ENCODE results near the gene RAP1GDS1. TPM values are rescaled to one million over a fixed set of nuclear protein-coding genes. Genes with fewer than 3 reads are reported as not detected.
A peak's percentile ranks its signal among the peaks of the same experiment; 100 is the strongest.

The RAP1GDS1 gene
- total RNA-seq, 2 donors from 2014 or later, result 7.5 to 7.8 TPM

GRCh38 chr4:98341309-98341708 lies 80.1 kb downstream of the RAP1GDS1 start:
- no peak overlapping the region for H3K27ac ChIP-seq
- no peaks in the 10 kb centered on the region for H3K36me3 ChIP-seq
- no peaks in the 10 kb centered on the region for H3K9me3 ChIP-seq
- DNase-seq (ENCODE audit: low spot score), result no peak
- H3K4me1 ChIP-seq, result no peaks in the 10 kb centered on the region
- TF ChIP-seq CTCF (IDR thresholded peaks at IDR 0.05), result no peak
- H3K4me3 ChIP-seq, result no peak overlapping the region
- H3K27me3 ChIP-seq, result no peaks in the 10 kb centered on the region

GRCh38 chr4:98343626-98344025 lies 82.4 kb downstream of the RAP1GDS1 start:
- Histone ChIP-seq H3K9me3 (no peaks in the 10 kb centered on the region), H3K36me3 (no peaks in the 10 kb centered on the region), H3K4me3 (no peak overlapping the region), H3K27ac (no peak overlapping the region), H3K27me3 (no peaks in the 10 kb centered on the region), H3K4me1 (no peaks in the 10 kb centered on the region)
- DNase-seq (ENCODE audit: low spot score), result no peak
- no peak for TF ChIP-seq CTCF (IDR thresholded peaks at IDR 0.05)

- no peaks in the 10 kb centered on the region for H3K4me1 ChIP-seq
- H3K36me3 ChIP-seq, result no peaks in the 10 kb centered on the region
- no peak for DNase-seq (ENCODE audit: low spot score)
- H3K4me3 ChIP-seq, result no peak overlapping the region
- no peak overlapping the region for H3K27ac ChIP-seq
- no peaks in the 10 kb centered on the region for H3K9me3 ChIP-seq
- TF ChIP-seq CTCF (IDR thresholded peaks at IDR 0.05), result no peak
- H3K27me3 ChIP-seq, result no peaks in the 10 kb centered on the region
Measured at GRCh38 chr4:98345838-98346237, 84.7 kb downstream of the RAP1GDS1 start.

- no peaks in the 10 kb centered on the region for H3K36me3 ChIP-seq
- no peak for DNase-seq (ENCODE audit: low spot score)
- no peaks in the 10 kb centered on the region for H3K4me1 ChIP-seq
- H3K9me3 ChIP-seq, result no peaks in the 10 kb centered on the region
- H3K27ac ChIP-seq, result no peak overlapping the region
- TF ChIP-seq CTCF (IDR thresholded peaks at IDR 0.05), result no peak
- no peaks in the 10 kb centered on the region for H3K27me3 ChIP-seq
- peak overlapping the region in 1 of 2 donors; percentile 2 for H3K4me3 ChIP-seq
Measured at GRCh38 chr4:98352396-98352795, 91.2 kb downstream of the RAP1GDS1 start.

- H3K4me3 ChIP-seq, result peak overlapping the region in 1 of 2 donors; percentile 2
- no peaks in the 10 kb centered on the region for H3K4me1 ChIP-seq
- H3K9me3 ChIP-seq, result no peaks in the 10 kb centered on the region
- no peak for TF ChIP-seq CTCF (IDR thresholded peaks at IDR 0.05)
- no peaks in the 10 kb centered on the region for H3K27me3 ChIP-seq
- H3K27ac ChIP-seq, result no peak overlapping the region
- no peak for DNase-seq (ENCODE audit: low spot score)
- no peaks in the 10 kb centered on the region for H3K36me3 ChIP-seq
Measured at GRCh38 chr4:98352940-98353339, 91.8 kb downstream of the RAP1GDS1 start.

GRCh38 chr4:98358630-98359248 lies 97.6 kb downstream of the RAP1GDS1 start:
- Histone ChIP-seq H3K36me3 (no peaks in the 10 kb centered on the region), H3K27ac (no peak overlapping the region), H3K4me1 (no peaks in the 10 kb centered on the region), H3K9me3 (no peaks in the 10 kb centered on the region), H3K27me3 (no peaks in the 10 kb centered on the region), H3K4me3 (no peak overlapping the region)
- TF ChIP-seq CTCF (IDR thresholded peaks at IDR 0.05), result no peak
- DNase-seq (ENCODE audit: low spot score), result no peak

All from right atrium auricular region (tissue), 2 donors.